ENCODE data around the gene REL. TPM values are rescaled to one million over a fixed set of nuclear protein-coding genes. Genes with fewer than 3 reads are reported as not detected.

Gene REL
- polyA plus RNA-seq, 1 of the 3 experiments (the other 2 are of a cell fraction) = 0.59 TPM

- Histone ChIP-seq H3K4me3 (ENCODE audit: low read depth in 2 of 2, low read length in 1 of 2) (no peak overlapping the region), H3K27me3 (ENCODE audit: insufficient read depth) (no peaks in the 10 kb centered on the region; the same call in 1 of the 2 replicates), H4K20me1 (ENCODE audit: insufficient read depth) (no peaks in the 10 kb centered on the region), H3K4me1 (ENCODE audit: control insufficient read depth in 1 of 2, insufficient read depth in 2 of 2, low read depth in 1 of 2, low read length in 1 of 2) (no peaks in the 10 kb centered on the region), H3K79me2 (ENCODE audit: insufficient read depth) (no peaks in the 10 kb centered on the region), H3K9me3 (no peaks in the 10 kb centered on the region), H3K9me2 (no peaks in the 10 kb centered on the region), H2AFZ (ENCODE audit: low read depth) (no peak overlapping the region; the same call in 1 of the 2 replicates), H3K36me3 (replicated peaks in 1 of 2; ENCODE audit: control insufficient read depth in 1 of 2, insufficient read depth in 2 of 2, low read length in 1 of 2) (no peaks in the 10 kb centered on the region), H3F3A (replicated peaks; ENCODE audit: insufficient read depth) (no peaks in the 10 kb centered on the region), H3K9ac (no peak overlapping the region), H3K27ac (ENCODE audit: low read depth in 2 of 2, low read length in 1 of 2) (no peak overlapping the region), H3K4me2 (no peak overlapping the region)
- 76% methylated on average over 3 of the region's 3 CpGs for WGBS (ENCODE audit: low lambda C conversion rate)
- DNase-seq = no peak
- TF ChIP-seq GATA2 (CRISPR knock-in tag; IDR thresholded peaks at IDR 0.05) (no peak), REST (IDR thresholded peaks at IDR 0.05; ENCODE audit: low read depth, low read length) (no peak), RFX5 (IDR thresholded peaks at IDR 0.05; ENCODE audit: low read length) (no peak), EZH2phosphoT487 (IDR thresholded peaks at IDR 0.05; ENCODE audit: borderline replicate concordance, low read depth) (no peak), TAF1 (IDR thresholded peaks at IDR 0.05; ENCODE audit: borderline replicate concordance, low read depth, low read length) (no peak), MXI1 (IDR thresholded peaks at IDR 0.05; ENCODE audit: low read depth, low read length) (no peak), JUND (IDR thresholded peaks at IDR 0.05) (no peak), YY1 (IDR thresholded peaks at IDR 0.05; ENCODE audit: low read depth) (no peak), USF1 (IDR thresholded peaks at IDR 0.05; ENCODE audit: borderline replicate concordance, low read depth) (no peak), EP300 (IDR thresholded peaks at IDR 0.05; ENCODE audit: borderline replicate concordance in 1 of 2, low read depth in 1 of 2, low read length in 1 of 2) (no peak), SMC3 (IDR thresholded peaks at IDR 0.05; ENCODE audit: low read depth, low read length) (no peak), ZBTB33 (IDR thresholded peaks at IDR 0.05; ENCODE audit: borderline replicate concordance, low read depth) (no peak), MAX (IDR thresholded peaks at IDR 0.05; ENCODE audit: low read depth) (no peak), FOXM1 (IDR thresholded peaks at IDR 0.05; ENCODE audit: low read depth) (no peak), CHD2 (IDR thresholded peaks at IDR 0.05; ENCODE audit: low read length, partially characterized antibody) (no peak), TEAD4 (IDR thresholded peaks at IDR 0.05; ENCODE audit: borderline replicate concordance, insufficient read depth) (no peak), GABPA (IDR thresholded peaks at IDR 0.05; ENCODE audit: low read depth) (no peak)
- ChIA-PET POLR2A (no interaction called here), CTCF (no interaction called here)
Observed at GRCh38 chr2:60858897-60859311, 22.5 kb upstream of the REL start.

All from SK-N-SH (cell line).